Activated naive CD4-positive, alpha-beta T cell treated with anti-CD3 and anti-CD28 coated beads, Interleukin-2, amount 50 U/mL, for 24 hours (primary cell): ENCODE results near the gene MPPED1.

ENCODE experiments used
- H3K27ac Mint-ChIP-seq: one replicate; pipeline ENCODE4 v1.8.0; 2021; ENCODE audit warnings: mild to moderate bottlenecking, mixed read lengths
- H3K27me3 Mint-ChIP-seq: one replicate; pipeline ENCODE4 v1.8.0; 2021; ENCODE audit warnings: mixed read lengths
- H3K36me3 Mint-ChIP-seq: one replicate; pipeline ENCODE4 v1.8.0; 2021; ENCODE audit warnings: mixed read lengths
- H3K4me1 Mint-ChIP-seq: one replicate; pipeline ENCODE4 v1.8.0; 2021; ENCODE audit warnings: mixed read lengths
- H3K4me3 Mint-ChIP-seq: one replicate; pipeline ENCODE4 v1.8.0; 2021; ENCODE audit warnings: mild to moderate bottlenecking, mixed read lengths
- H3K9me3 Mint-ChIP-seq: one replicate; pipeline ENCODE4 v1.8.0; 2021; ENCODE audit warnings: mixed read lengths

Gene MPPED1

GRCh38 chr22:43466710-43467109 lies 54.9 kb downstream of the MPPED1 start:
- Mint-ChIP-seq H3K4me3 (no peak overlapping the region), H3K36me3 (peaks cover 6% of the 10 kb centered on the region), H3K9me3 (peaks cover 12% of the 10 kb centered on the region), H3K4me1 (no peaks in the 10 kb centered on the region), H3K27ac (no peak overlapping the region), H3K27me3 (peaks cover 25% of the 10 kb centered on the region)

DNA sequence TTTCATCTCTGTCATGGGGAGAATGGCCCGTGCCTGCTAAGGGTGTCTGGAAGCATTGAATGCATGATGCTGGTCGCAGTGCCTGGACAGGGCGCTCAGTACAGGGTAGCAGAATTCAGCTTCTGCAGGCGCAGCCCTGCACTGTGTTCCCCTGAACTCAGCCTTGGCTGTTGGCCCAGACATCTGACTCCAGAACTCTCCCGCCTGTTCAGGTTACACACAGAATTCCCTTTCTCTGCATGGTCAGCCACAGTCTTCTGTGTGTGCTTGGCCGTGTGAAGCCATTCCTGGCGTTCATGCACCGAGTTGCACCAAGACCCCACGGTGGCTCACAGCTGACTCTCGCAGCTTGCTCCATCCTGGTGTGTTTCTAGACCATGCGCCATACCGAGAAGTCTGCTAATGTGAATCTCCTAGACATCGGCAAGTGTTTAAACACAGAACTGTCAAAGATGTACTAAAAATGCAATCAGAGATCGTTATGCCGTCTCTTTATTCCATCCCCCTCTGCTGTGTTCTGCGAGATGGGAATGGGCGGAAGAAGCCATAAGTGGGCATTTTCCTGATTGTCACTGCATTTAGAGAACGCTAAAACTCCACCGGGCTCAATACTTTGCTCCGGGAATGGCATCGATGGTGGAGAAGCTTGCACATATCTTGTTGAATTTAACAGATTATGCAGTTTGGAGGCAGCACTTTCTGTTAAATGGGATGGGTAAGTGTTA lies 55.6 kb downstream of the MPPED1 start:
- Mint-ChIP-seq H3K4me1 (no peaks in the 10 kb centered on the region), H3K4me3 (no peak overlapping the region), H3K36me3 (peaks cover 6% of the 10 kb centered on the region), H3K27ac (no peak overlapping the region), H3K9me3 (peaks cover 12% of the 10 kb centered on the region), H3K27me3 (peaks cover 25% of the 10 kb centered on the region)

- Mint-ChIP-seq H3K27me3 (peaks cover 24% of the 10 kb centered on the region), H3K36me3 (no peaks in the 10 kb centered on the region), H3K27ac (no peak overlapping the region), H3K4me3 (no peak overlapping the region), H3K9me3 (no peaks in the 10 kb centered on the region), H3K4me1 (no peaks in the 10 kb centered on the region)
These were observed 58.4 kb downstream of the MPPED1 start for GRCh38 chr22:43470253-43470652.

DNA sequence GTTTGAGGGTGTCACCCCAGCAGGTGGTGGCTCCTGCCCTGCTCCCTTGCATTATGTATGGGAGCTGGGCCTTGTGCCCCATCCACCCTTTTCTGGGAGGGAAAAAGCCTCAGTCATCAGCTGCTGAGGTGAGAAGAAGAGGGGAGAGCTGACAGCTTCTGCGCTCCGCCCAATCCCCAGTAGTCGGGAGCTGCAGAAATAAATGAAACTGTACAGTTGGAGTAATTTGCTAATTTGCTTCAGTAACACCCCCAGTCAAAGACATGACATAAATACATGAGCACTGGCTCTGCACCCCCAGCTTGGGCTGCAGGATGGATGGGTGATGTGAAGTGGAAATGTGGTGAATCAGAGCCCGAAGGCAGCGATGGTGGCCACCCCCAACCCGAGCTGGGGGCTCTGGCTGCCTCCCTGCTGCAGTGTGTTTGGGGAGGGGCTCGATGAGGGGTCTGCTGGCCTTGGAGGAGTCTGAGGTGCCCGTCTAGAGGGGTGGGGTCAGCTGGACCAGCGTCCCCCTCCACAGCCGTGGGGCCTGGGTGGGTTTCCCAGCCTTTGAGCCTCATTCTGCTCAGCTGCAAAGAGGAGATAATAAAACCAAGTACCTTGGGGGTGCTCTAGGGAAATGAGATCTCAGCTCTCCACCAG lies 59.2 kb downstream of the MPPED1 start:
- H3K27me3 Mint-ChIP-seq = peaks cover 24% of the 10 kb centered on the region
- H3K27ac Mint-ChIP-seq = no peak overlapping the region
- no peaks in the 10 kb centered on the region for H3K4me1 Mint-ChIP-seq
- no peaks in the 10 kb centered on the region for H3K36me3 Mint-ChIP-seq
- no peak overlapping the region for H3K4me3 Mint-ChIP-seq
- no peaks in the 10 kb centered on the region for H3K9me3 Mint-ChIP-seq

DNA sequence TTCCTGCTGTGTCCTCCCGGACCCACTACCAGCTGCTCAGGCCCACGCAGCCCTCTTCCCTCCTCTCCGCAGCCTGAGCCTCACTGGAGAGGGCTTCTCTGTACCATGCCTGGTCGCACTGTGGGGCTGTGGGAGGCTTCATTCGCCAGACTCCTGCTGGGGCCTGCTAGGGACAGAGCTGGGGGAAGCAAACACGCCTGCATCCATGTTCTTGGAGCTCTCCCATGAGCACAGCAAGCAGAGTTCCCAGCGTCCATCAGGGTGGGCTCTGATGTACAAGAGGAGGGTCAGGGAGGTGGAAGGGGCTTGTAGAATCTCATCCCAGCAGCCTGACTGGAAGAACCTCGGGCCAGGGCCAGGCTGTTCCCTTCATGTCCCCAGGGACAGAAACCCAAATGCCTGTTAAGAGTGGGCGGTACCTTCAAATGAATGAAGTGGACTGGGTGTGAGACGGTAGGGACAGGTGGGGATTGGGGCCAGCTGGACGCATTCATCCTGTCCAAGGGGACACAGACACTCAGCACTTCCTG lies 59.9 kb downstream of the MPPED1 start:
- Mint-ChIP-seq H3K9me3 (no peaks in the 10 kb centered on the region), H3K4me1 (no peaks in the 10 kb centered on the region), H3K36me3 (no peaks in the 10 kb centered on the region), H3K27me3 (peaks cover 21% of the 10 kb centered on the region), H3K27ac (no peak overlapping the region), H3K4me3 (no peak overlapping the region)

DNA sequence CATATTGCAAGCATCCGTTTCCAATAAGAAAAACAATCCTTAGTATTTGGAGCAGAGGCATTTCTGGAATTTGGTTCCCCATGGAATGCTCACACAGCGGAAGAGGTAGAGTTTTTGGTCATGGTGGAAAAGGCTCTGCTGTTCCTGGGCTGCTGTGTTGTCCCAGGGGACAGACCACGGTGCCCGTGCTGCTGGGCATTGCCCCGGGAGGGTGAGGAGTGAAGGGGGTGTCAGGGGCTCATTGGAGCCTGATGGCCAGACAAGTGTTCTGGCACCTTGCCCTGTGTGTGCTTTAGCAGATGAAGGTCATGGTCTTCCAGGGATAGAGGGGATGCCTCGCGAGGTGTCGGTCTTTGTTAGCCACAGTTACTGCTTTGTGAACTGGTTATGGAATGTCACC lies 61.2 kb downstream of the MPPED1 start:
- Mint-ChIP-seq H3K27ac (no peak overlapping the region), H3K9me3 (no peaks in the 10 kb centered on the region), H3K36me3 (no peaks in the 10 kb centered on the region), H3K4me1 (no peaks in the 10 kb centered on the region), H3K27me3 (peaks cover 17% of the 10 kb centered on the region), H3K4me3 (no peak overlapping the region)

DNA sequence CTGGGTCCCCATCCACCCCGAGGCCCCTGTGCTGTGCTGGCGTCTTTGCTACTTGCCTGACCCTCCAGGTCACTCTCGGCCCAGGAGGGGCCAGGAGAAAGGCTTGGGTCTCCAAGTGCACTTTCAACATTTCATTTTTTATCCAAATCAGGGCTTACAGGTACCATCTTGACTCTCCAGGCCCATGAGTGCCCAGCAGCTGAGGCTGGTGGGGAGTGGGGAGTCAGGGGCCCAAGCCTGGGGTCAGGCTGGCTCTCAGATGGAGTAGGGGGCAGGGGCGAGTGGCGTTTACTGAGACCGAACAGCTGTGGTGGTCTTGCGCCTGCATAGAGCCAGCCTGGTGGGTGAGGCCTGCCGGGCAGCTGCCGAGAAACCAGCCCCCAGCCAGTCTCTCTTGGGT lies 61.6 kb downstream of the MPPED1 start:
- Mint-ChIP-seq H3K27me3 (peaks cover 15% of the 10 kb centered on the region), H3K4me3 (no peak overlapping the region), H3K36me3 (no peaks in the 10 kb centered on the region), H3K9me3 (no peaks in the 10 kb centered on the region), H3K27ac (no peak overlapping the region), H3K4me1 (no peaks in the 10 kb centered on the region)

DNA sequence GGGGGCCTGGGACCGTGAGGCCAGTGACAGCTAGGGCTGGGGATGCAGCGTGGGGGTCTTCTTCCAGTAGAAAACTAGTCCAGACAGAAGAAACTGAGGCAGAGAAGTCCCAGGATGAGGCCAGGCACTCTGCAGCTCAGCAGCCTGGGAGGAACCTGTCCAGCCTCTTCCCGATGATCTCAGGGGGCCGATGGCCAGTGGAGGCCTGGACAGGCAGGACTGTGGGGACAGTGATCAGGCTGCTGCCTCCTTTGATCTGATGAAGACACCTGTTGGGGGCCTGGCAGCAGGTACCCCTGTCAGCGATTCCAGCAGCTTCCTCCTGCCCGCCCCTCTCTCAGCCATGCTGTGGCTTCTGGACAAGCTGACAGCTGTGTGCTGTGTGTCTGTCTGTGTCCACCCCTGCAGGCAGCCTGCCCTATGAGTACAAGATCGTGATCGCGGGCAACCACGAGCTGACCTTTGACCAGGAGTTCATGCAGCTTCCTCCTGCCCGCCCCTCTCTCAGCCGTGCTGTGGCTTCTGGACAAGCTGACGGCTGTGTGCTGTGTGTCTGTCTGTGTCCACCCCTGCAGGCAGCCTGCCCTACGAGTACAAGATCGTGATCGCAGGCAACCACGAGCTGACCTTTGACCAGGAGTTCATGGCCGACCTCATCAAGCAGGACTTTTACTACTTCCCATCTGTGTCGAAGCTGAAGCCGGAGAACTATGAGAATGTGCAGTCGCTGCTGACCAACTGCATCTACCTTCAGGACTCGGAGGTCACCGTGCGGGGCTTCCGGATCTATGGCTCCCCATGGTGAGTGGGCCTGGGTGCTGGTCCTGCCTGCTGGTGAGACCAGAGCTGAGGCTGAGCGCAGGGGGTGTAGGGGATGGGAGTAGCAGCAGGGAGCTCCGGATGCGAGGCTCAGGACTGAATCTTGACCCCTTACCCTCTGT lies 62.6 kb downstream of the MPPED1 start:
- Mint-ChIP-seq H3K27ac (no peak overlapping the region), H3K4me3 (no peak overlapping the region), H3K4me1 (no peaks in the 10 kb centered on the region), H3K9me3 (no peaks in the 10 kb centered on the region), H3K36me3 (no peaks in the 10 kb centered on the region), H3K27me3 (peaks cover 7% of the 10 kb centered on the region)

DNA sequence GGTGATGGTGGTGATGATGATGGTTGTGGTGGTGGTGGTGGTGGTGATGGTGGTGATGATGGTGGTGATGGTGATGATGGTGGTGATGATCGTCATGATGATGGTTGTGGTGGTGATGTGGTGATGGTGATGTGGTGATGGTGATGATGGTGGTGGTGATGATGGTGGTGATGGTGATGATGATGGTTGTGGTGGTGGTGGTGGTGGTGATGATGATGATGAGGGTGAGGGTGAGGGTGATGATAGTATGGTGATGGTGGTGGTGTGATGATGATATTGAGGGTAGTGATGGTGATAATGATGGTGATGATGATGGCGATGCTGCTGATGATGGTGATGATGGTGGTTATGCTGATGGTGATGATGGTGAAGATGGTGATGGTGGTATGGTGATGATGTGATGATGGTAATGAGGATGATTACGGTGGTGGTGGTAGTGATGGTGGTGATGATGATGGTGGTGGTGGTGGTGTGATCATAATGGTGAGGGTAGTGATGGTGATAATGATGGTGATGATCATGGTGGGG lies 63.8 kb downstream of the MPPED1 start:
- Mint-ChIP-seq H3K27me3 (peaks cover 1% of the 10 kb centered on the region), H3K4me1 (peaks cover 5% of the 10 kb centered on the region), H3K9me3 (no peaks in the 10 kb centered on the region), H3K36me3 (no peaks in the 10 kb centered on the region), H3K27ac (no peak overlapping the region), H3K4me3 (no peak overlapping the region)

- Mint-ChIP-seq H3K27me3 (peaks cover 1% of the 10 kb centered on the region), H3K27ac (no peak overlapping the region), H3K4me3 (no peak overlapping the region), H3K36me3 (no peaks in the 10 kb centered on the region), H3K4me1 (peaks cover 9% of the 10 kb centered on the region), H3K9me3 (no peaks in the 10 kb centered on the region)
These were observed 64.5 kb downstream of the MPPED1 start for GRCh38 chr22:43476341-43476740.

DNA sequence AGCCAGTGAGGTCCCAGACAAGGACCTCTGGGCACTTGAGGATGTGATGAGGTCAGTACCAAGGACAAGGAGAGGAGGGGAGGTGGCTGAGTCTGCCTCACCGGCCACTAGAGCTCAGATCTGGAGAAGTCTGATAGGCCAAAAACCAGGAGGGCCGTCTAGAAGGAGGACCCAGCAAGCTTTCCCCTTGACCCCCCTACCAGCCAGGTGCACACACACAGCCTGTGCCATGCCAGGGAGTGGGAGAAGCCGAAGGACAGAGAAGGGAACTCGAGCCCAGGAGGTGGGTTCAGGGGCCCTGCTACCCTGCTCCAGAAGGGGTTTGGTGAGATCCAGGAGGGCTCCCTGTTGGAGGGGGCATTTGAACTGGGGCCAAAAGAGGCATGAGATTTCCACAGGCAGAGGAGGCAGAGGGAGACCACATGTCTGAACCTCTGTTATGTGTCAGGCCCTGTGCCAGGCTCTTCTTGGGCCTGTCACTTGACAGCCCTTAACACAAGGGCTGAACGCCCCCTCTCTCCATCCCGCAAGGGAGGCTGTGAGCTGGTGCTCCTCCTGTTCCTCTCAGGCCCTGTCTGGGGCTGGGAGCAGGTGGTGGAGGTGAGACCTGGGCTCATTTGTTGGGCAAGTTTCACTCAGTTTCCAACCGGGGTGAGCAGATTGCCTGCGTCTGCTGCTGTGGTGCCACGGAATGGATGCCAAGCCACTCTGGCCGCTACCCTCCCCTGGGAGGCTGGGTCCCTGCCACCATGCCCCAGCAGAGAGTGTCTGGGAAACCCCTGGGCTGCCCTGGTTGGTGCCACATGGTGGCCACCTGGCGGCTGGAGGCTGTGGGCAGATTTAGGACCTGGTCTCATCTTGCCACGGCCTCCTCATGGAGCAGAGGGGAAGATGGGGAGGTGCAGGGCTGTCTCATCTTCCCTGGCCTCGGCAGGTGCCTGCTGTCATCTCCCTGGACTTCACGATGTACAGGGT lies 65.2 kb downstream of the MPPED1 start:
- H3K27me3 Mint-ChIP-seq = peaks cover 1% of the 10 kb centered on the region
- H3K4me3 Mint-ChIP-seq = no peak overlapping the region
- no peaks in the 10 kb centered on the region for H3K36me3 Mint-ChIP-seq
- H3K9me3 Mint-ChIP-seq = no peaks in the 10 kb centered on the region
- no peak overlapping the region for H3K27ac Mint-ChIP-seq
- H3K4me1 Mint-ChIP-seq = peaks cover 16% of the 10 kb centered on the region

- no peaks in the 10 kb centered on the region for H3K9me3 Mint-ChIP-seq
- H3K4me3 Mint-ChIP-seq = no peak overlapping the region
- H3K36me3 Mint-ChIP-seq = no peaks in the 10 kb centered on the region
- H3K4me1 Mint-ChIP-seq = peaks cover 16% of the 10 kb centered on the region
- no peak overlapping the region for H3K27ac Mint-ChIP-seq
- H3K27me3 Mint-ChIP-seq = no peaks in the 10 kb centered on the region
These were observed 66.2 kb downstream of the MPPED1 start for GRCh38 chr22:43477966-43478365.

GRCh38 chr22:43478621-43479300 lies 66.9 kb downstream of the MPPED1 start:
- H3K9me3 Mint-ChIP-seq = no peaks in the 10 kb centered on the region
- no peaks in the 10 kb centered on the region for H3K36me3 Mint-ChIP-seq
- H3K4me1 Mint-ChIP-seq = peaks cover 16% of the 10 kb centered on the region
- no peaks in the 10 kb centered on the region for H3K27me3 Mint-ChIP-seq
- no peak overlapping the region for H3K27ac Mint-ChIP-seq
- H3K4me3 Mint-ChIP-seq = no peak overlapping the region

- Mint-ChIP-seq H3K4me1 (peaks cover 16% of the 10 kb centered on the region), H3K27me3 (no peaks in the 10 kb centered on the region), H3K4me3 (no peak overlapping the region), H3K27ac (no peak overlapping the region), H3K9me3 (no peaks in the 10 kb centered on the region), H3K36me3 (no peaks in the 10 kb centered on the region)
These were observed 67.6 kb downstream of the MPPED1 start for GRCh38 chr22:43479301-43479950.
